ENCODE data around the gene ATP2B2.

The ATP2B2 gene

GRCh38 chr3:10512687-10513086 is 7.3 kb upstream of the ATP2B2 start:
- H3K36me3 ChIP-seq, result no peaks in the 10 kb centered on the region
- H3K27me3 ChIP-seq, result no peaks in the 10 kb centered on the region
- H3K4me1 ChIP-seq, result no peaks in the 10 kb centered on the region
- DNase-seq, result no peak
- H3K9me3 ChIP-seq, result no peaks in the 10 kb centered on the region
- TF ChIP-seq, protein P1, sequence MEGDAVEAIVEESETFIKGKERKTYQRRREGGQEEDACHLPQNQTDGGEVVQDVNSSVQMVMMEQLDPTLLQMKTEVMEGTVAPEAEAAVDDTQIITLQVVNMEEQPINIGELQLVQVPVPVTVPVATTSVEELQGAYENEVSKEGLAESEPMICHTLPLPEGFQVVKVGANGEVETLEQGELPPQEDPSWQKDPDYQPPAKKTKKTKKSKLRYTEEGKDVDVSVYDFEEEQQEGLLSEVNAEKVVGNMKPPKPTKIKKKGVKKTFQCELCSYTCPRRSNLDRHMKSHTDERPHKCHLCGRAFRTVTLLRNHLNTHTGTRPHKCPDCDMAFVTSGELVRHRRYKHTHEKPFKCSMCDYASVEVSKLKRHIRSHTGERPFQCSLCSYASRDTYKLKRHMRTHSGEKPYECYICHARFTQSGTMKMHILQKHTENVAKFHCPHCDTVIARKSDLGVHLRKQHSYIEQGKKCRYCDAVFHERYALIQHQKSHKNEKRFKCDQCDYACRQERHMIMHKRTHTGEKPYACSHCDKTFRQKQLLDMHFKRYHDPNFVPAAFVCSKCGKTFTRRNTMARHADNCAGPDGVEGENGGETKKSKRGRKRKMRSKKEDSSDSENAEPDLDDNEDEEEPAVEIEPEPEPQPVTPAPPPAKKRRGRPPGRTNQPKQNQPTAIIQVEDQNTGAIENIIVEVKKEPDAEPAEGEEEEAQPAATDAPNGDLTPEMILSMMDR (IDR thresholded peaks at IDR 0.05; ENCODE audit: low read depth, low read length), result no peak
- no peak overlapping the region for H3K4me3 ChIP-seq (ENCODE audit: low read depth, low read length)

- H3K9me3 ChIP-seq, result no peaks in the 10 kb centered on the region
- no peaks in the 10 kb centered on the region for H3K4me1 ChIP-seq
- TF ChIP-seq, protein P1 (IDR thresholded peaks at IDR 0.05; ENCODE audit: low read depth, low read length), result no peak
- H3K4me3 ChIP-seq (ENCODE audit: low read depth, low read length), result no peak overlapping the region
- H3K36me3 ChIP-seq, result no peaks in the 10 kb centered on the region
- H3K27me3 ChIP-seq, result no peaks in the 10 kb centered on the region
- DNase-seq, result no peak
Measured at GRCh38 chr3:10511809-10512494, 6.6 kb upstream of the ATP2B2 start.

DNA sequence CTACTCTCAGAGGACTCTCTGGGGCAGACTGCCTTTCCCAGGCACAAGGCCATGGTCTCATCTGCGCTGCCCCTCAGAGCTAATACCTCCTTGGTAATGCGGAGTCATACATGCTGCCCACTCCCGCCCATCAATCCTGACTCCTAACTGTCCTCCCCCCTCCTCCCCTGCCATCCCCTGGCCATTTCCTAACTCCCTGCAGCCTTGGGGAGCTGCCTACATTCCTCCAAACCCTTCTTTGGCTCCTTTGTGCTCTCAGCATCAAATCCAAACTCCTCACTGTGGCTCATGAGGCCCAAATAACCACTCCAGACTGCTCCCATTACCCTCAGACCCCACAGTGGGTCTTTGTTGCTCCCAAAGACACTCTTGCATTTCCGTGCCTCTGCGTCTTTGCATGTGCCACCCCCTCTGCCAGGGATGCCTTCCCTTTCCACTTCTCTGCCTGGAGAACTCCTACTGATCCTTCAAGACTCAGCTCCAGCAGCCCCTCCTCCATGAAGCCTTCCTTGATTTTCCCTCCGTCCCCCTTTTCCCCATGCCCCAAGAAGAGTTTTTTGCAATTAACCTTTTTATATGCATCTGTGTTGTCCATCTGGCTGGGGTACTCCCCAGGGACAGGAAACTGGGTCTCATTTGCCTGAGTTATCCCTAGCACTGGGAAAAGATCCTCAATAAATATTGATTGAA is 5.5 kb upstream of the ATP2B2 start:
- no peak overlapping the region for H3K4me3 ChIP-seq (ENCODE audit: low read depth, low read length)

DNA sequence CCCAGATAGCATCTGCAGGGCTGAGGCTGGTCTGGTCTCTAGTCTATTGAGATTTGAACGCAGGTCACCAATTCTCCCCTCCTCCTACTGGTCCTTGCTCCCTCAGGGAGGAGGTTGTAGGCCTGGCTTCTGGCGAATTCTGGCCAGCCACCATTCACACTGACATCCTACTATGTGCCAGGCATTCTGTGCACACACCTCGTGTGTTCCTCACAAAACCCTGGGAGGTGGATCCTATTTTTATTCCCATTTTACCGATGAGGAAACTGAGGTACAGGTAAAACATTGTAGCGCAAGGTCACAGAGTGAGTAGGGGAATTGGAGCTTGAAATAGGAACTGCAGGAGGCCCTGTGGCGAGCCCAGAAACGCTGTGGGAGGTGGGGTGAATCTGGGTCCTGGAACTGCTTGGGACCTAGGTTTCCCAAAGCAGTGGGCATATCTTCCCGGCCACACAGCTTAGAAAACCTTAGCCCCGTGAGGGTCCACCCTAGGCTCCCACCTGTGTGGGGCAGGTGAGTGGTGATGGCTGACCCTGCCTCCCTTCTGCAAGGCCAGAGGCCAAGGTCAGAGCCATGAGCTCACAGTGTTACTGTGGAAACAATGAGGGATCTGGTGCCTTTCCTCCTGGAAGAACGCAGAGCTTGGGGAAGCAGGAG is 4.8 kb upstream of the ATP2B2 start:
- Histone ChIP-seq H3K4me3 (ENCODE audit: low read depth, low read length) (no peak overlapping the region), H3K9me3 (no peaks in the 10 kb centered on the region), H3K27me3 (no peaks in the 10 kb centered on the region), H3K4me1 (no peaks in the 10 kb centered on the region), H3K36me3 (no peaks in the 10 kb centered on the region)
- DNase-seq, result no peak
- TF ChIP-seq, protein P1 (IDR thresholded peaks at IDR 0.05; ENCODE audit: low read depth, low read length), result no peak

More for the DNA sequence above, 5.5 kb upstream of the ATP2B2 start:
- TF ChIP-seq, protein P1 (IDR thresholded peaks at IDR 0.05; ENCODE audit: low read depth, low read length), result no peak
- Histone ChIP-seq H3K9me3 (no peaks in the 10 kb centered on the region), H3K4me1 (no peaks in the 10 kb centered on the region), H3K36me3 (no peaks in the 10 kb centered on the region), H3K27me3 (no peaks in the 10 kb centered on the region)
- no peak for DNase-seq

DNA sequence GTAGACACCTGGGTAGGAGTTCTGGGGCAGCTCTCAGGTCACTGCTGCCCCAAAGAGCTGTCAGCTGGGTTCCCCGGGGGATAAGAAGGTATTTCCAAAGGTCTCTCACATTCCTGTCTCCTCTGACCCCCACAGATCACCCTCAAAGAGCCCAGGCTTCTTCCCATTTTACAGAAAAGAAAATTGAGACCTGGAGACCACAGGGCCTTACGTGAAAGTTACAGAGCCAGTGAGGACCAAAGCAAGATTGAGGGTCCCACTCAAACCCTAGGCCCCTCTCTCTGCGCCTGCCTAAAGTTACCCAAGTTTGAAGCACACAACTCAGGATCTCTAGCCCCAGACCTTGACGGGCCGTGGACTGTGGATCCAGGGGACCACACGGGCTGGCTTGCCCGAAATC is 3.9 kb upstream of the ATP2B2 start:
- Histone ChIP-seq H3K4me3 (ENCODE audit: low read depth, low read length) (no peak overlapping the region), H3K36me3 (no peaks in the 10 kb centered on the region), H3K27me3 (no peaks in the 10 kb centered on the region), H3K4me1 (no peaks in the 10 kb centered on the region), H3K9me3 (no peaks in the 10 kb centered on the region)
- TF ChIP-seq, protein P1 (IDR thresholded peaks at IDR 0.05; ENCODE audit: low read depth, low read length), result no peak
- DNase-seq, result no peak

All from BE2C (cell line).